Measurements from ENCODE around the gene CTSW.

The CTSW gene

GRCh38 chr11:65932558-65932919 lies 52.9 kb downstream of the CTSW start:
- DNase-seq = no peak
